HS-5 (cell line): ENCODE measurements around the gene RPL14.
"Not testable (repeated sequence)": the region's sequence is repeated elsewhere in the genome, so short reads cannot be mapped to it uniquely, and the experiment has no call there.

ENCODE experiments used
- DNase-seq: peaks from one replicate; pipeline ENCODE4 v3.0.0-alpha.2; 2012; ENCODE audit warnings: low read depth

RPL14 gene

DNA sequence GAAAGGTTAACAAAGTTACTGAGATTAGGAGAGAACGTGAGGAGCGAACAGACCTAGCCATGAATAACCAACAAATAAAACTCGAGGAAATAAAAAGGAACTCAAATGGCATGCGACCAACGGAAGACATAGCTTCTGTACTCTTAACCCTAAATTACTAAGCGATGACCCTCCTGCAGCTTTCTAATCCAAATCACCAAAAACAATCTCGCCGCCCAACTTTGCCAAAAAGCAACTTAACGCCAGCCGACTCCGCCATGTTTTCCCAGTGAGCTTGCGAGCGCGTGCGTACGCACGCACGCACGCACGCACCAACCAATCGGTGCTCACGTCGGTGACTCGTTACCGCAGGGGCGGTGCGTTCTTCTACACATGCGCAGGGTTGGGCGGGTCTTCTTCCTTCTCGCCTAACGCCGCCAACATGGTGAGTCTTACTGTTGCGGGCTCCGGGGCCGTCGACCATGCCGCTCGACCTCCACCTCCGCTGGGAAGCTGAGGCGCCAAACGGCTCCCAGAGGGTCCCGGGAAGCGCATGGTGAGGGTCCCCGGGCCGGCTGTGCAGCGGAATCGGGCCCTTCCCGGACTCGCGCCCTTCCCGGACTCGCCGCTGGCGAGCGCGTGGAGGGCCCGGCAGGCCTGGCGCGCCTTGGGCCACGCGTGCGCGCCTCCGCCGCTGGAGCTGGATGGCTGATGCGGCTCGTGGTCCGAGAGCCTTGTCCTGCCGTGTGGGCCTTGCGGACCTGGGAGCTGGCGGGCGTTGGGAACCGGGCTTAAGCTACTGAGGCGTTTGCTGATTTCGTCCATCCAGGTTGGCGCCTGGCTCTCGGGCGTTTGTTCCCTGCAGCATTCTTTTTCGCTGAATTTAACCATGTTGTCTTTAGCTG, at the start of gene RPL14:
TSS of gene RPL14 (plus strand) at position 400 of the 884 bp plus-strand sequence. CDS start at position 533, 133 bp downstream.
- peak; percentile 74 for DNase-seq

- no peak for DNase-seq
Measured at GRCh38 chr3:40407611-40408010, 49.5 kb upstream of the RPL14 start.

DNA sequence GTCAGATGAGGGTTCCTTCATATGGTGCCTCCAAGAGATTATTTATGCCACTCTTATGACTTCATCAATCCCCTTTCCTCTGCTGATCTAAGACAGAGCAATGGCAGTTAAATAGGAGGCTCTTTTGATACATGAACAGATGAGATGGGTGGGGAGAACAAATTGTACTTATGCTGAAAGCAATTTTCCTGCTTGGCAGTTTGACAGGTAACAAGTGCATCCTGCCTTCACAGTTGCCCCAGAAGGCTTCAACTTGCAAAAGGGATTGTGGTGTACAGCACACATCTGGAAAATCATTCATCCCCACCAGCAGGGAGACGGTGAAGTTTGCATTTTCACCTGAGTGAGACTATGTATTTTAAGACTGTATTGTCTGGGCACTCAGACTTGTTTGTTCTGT, 42.9 kb upstream of the RPL14 start:
- no peak for DNase-seq

- DNase-seq: no peak
Measured at GRCh38 chr3:40417845-40418543, 39.1 kb upstream of the RPL14 start.

DNA sequence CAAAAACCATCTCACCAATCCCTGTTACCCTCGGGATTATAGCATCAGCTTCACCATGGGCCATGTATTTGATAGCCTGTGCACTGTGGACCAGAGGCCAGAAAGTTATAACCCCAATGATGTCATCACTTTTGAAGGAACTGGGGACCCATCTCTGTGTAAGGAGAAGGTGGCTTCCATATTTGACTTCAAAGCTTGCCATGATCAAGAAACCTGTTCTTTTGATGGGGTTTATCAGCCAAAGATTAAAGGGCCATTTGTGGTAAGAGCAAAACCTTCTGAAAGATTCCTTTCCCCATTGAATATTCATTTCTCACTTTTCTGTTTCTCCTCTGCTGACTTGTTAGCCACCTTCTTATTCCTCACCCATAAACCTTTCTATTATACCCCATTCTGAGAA, 34.3 kb upstream of the RPL14 start:
- no peak for DNase-seq

- DNase-seq: no peak
Measured at GRCh38 chr3:40427045-40427669, 30.0 kb upstream of the RPL14 start.

DNA sequence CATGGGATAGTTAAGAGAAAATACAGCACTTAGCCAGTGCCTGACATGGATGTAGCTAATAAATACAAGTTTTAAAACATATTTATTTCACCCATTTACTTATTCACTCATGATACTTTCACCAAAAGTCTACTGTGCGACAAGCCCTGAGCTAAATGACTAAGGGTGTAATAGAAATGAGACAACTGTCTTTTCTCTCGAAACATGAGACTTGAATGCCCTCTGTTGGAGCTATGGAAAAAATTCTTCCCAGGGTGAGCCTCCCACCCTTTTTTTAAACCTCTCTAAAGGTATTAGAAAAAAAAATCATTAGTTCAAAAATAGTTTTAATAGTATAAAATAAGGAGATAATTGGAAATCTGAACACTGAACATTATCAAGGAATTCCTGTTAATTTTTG, 24.3 kb upstream of the RPL14 start:
- no peak for DNase-seq

DNA sequence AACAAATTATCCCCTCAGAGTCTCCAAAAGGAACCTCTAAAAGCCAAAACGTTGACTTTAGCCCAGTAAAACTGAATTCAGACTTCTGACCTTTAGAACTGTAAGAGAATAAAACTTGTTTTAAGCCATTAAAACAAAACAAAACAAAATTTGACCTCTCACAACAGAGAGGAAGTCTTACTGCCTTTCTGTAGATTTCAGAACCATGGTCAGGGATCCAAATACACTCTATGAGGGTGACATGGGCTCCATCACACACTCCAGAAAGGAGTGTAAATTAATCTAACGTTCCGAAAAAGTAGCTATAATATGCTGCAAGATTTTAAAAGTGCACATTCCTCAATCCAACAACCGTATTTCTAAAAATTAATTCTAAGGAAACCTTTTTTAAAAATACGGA, 19.2 kb upstream of the RPL14 start:
- DNase-seq: no peak

DNA sequence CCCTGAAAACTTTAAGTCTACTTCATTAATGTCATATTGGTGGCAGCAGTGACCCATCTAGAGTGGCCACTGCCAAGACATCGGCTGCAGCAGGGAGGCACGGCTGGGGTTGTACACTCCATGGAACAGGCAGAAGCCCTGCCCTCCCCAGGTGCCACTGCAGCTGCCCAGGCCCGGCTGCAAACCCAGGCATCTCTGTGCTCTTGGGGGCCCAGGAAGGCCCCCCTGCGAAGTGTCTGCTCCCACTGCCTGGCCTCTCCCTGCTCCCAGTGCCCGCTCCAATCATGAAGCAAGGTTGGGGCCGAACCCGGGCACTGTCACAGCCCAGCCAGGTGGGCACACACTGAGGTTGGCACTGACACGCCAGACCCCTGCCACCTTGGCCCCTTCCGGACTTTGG, 12.1 kb upstream of the RPL14 start:
- DNase-seq: no peak

DNA sequence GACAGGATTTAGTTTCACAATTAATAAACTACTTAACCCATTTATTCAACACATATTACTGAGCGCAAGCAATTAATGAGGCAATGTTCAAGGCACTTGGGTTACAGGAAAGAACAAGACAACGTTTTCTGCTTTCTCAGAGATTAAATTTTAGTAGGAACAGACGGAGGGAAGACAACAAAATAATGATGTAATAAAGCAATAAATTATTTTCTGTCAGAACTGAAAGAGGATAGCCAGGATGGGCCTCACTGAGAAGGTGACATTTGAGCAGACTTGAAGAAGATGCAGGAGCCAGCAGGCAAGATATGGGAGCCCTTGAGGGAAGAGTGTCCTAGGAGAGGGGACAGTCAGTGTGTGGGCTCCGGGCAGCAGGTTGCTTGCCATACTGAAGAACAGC, 11.3 kb upstream of the RPL14 start:
- no peak for DNase-seq

DNA sequence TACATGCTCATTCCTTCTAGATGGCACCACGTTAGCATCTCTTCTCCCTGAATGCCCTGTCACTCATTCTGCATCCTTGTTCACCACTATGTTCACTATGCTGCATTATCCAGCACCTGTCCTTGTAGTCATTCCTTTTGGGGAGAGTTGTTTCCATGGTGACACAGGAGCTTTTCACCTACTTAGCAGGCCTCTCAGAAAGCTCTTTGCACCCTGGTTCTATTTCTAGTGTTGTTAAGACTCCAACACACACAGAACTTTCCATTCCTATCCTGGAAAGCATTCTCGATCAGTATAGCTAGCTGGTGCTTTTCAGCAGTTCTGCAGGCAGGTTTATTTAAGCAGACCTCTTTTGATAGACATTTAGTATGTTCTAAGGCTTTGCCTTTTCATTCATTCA, 6.7 kb upstream of the RPL14 start:
- DNase-seq: no peak

- DNase-seq: no peak
Measured at GRCh38 chr3:40451551-40451950, 5.6 kb upstream of the RPL14 start.

- DNase-seq: no peak
Measured at GRCh38 chr3:40452057-40452456, 5.1 kb upstream of the RPL14 start.

- no peak for DNase-seq
Measured at GRCh38 chr3:40452562-40452875, 4.6 kb upstream of the RPL14 start.

DNA sequence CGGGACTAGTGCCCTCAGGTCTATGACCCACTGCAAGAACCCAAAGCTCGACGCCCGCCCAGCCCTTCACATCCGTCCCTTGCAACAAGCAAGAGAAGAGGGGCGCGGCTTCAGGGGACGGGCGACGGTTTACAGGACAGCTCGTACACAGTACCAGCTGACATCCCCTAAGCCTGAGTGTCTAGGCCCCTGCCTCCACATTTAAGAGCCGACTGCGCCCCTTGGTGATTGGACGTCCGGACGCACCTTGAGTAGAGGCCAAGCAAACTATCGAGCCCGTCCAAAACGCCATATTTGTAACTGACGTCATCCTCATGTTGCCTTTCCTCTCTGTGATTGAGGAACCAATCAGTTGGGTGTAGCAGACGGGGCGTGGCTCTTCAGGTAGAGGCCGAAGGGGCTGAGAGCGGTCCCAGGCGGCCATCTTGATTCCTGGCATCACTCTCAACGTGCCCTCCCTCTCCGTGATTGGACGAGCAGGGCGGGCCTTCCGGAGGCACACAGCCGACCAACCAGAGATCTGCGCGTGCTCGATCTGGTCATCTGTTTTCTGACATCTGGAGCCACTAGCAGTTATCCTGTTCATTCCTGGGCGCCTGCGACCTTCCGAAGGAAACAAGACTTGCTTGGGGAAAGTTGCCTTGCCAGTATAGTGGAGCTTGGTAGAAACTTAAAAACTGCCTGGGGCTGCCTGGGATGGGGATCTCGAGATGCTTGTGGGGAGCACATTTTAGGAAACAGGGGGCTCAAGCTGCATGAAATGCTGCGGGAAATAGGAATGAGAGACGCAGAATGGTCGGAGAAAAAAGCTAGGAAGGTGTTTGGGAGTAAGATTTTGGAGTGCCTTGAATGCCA, 4.0 kb upstream of the RPL14 start:
- peak; percentile 94 for DNase-seq

DNA sequence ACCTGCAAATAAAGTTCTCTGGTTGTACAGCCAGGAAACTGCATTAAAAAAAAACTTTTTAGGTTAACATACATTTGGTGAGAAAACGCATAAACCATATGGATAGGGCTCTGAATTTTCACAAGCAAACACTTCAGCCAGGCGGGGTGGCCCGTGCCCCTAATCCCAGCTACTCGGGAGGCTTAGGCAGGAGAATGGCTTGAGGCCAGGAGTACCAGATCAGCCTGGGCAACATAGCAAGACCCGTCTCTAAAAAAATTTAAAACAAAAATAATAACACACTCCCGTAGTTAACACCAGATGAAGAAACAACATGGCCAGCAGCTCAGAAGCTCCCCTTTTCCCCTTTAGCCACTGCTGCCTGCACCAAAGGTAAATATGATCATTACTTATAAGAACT, 3.2 kb upstream of the RPL14 start:
- no peak for DNase-seq

- no peak for DNase-seq
Measured at GRCh38 chr3:40455328-40455727, 1.8 kb upstream of the RPL14 start.

DNA sequence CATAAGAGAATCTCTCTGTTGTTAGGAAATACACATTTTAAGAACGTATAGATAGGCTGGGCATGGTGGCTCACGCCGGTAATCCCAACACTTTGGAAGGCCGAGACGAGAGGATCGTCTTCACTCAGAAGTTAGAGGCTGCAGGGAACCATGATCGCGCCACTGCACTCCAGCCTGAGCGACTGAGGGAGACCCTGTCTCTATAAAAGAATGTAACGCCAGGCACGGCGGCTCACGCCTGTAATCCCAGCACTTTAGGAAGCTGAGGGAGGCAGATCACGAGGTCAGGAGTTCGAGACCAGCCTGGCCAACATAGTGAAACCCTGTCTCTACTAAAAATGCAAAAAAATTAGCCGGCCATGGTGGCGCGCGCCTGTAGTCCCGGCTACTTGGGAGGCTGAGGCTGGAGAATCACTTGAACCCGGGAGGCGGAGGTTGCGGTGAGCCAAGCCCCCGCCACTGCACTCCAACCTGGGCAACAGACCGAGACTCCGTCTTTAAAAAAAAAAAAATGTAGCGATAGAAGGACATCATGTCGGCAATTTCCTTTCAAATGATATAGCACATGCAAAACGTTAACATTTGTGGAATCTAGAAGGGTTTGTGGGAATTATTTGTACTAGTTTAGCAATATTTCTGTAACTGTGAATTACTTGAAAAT, 730 bp upstream of the RPL14 start:
- no peak for DNase-seq

GRCh38 chr3:40458473-40458872, 1.3 kb downstream of the RPL14 start:
- no peak for DNase-seq

- DNase-seq: not testable (repeated sequence)
Measured at GRCh38 chr3:40460481-40460880, 3.3 kb downstream of the RPL14 start.

DNA sequence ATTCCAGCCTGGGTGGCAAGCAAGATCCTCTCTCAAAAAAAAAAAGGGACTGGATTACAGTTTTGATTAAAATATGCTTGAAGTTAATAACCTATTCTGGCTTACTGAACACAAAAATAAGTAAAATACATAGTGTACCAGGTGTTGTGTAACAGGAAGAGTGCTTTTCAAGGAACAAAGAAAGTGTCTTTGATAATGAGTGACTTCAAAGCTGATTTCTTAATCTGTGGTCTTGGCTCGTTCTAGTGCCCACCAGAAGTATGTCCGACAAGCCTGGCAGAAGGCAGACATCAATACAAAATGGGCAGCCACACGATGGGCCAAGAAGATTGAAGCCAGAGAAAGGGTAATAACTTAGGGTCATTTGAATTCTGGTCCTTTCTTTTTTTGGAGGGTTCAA, 4.0 kb downstream of the RPL14 start:
- DNase-seq: no peak

- DNase-seq: not testable (repeated sequence)
Measured at GRCh38 chr3:40462838-40463237, 5.7 kb downstream of the RPL14 start.
